T-helper 2 cell treated with Interferon-gamma antibody and Interleukin-4, amounts not matched to agents 100 ng/mL and 5 ng/mL, for 36 hours (primary cell): ENCODE measurements around the gene FOXP1. TPM values are rescaled to one million over a fixed set of nuclear protein-coding genes. Genes with fewer than 3 reads are reported as not detected.

Experiments
- intact Hi-C: fragments of 100-400 bp; cut with micrococcal nuclease; formaldehyde crosslinking; loops from one replicate; pipeline ENCODE4 v1.15.1; 2023
- total RNA-seq: library from RNA; stranded (reverse); gene quantifications from 2 replicates; pipeline ENCODE4 v1.2.3, GENCODE V29; 2022

The FOXP1 gene
- total RNA-seq, 1 donor from 2014 or later: 113 TPM

GRCh38 chr3:71456156-71456555 lies 127.4 kb downstream of the FOXP1 start:
- intact Hi-C loops: loop anchor here (1.0 to 2.0 kb wide), 2 partner anchors 31 to 57 kb away; no protein-coding TSS in a partner anchor

- intact Hi-C loops: loop anchor here (1.0 to 2.0 kb wide), 2 partner anchors 10 to 130 kb away; no protein-coding TSS in a partner anchor
Measured at GRCh38 chr3:71454512-71455403, 128.8 kb downstream of the FOXP1 start.

GRCh38 chr3:71453822-71454511 lies 129.6 kb downstream of the FOXP1 start:
- intact Hi-C loops: loop anchor here (2.0 kb wide), 1 partner anchor 131 kb away; no protein-coding TSS in a partner anchor

- intact Hi-C loops: no loop called here
Measured at GRCh38 chr3:71453319-71453718, 130.2 kb downstream of the FOXP1 start.

- intact Hi-C loops: no loop called here
Measured at GRCh38 chr3:71451812-71452211, 131.7 kb downstream of the FOXP1 start.

GRCh38 chr3:71451060-71451459 lies 132.5 kb downstream of the FOXP1 start:
- intact Hi-C loops: no loop called here

- intact Hi-C loops: no loop called here
Measured at GRCh38 chr3:71450162-71450561, 133.4 kb downstream of the FOXP1 start.

- intact Hi-C loops: no loop called here
Measured at GRCh38 chr3:71447803-71448202, 135.7 kb downstream of the FOXP1 start.

- intact Hi-C loops: no loop called here
Measured at GRCh38 chr3:71447197-71447596, 136.3 kb downstream of the FOXP1 start.

GRCh38 chr3:71446734-71447133 lies 136.8 kb downstream of the FOXP1 start:
- intact Hi-C loops: no loop called here

GRCh38 chr3:71446260-71446659 lies 137.3 kb downstream of the FOXP1 start:
- intact Hi-C loops: no loop called here

GRCh38 chr3:71444861-71445259 lies 138.7 kb downstream of the FOXP1 start:
- intact Hi-C loops: loop anchor here (1.0 to 5.0 kb wide), 11 partner anchors 10 to 438 kb away; no protein-coding TSS in a partner anchor

GRCh38 chr3:71444028-71444860 lies 139.3 kb downstream of the FOXP1 start:
- intact Hi-C loops: loop anchor here (1.0 to 5.0 kb wide), 11 partner anchors 11 to 437 kb away; no protein-coding TSS in a partner anchor

- intact Hi-C loops: loop anchor here (5.0 kb wide), 3 partner anchors 141 to 436 kb away; no protein-coding TSS in a partner anchor
Measured at GRCh38 chr3:71443332-71443731, 140.2 kb downstream of the FOXP1 start.

GRCh38 chr3:71442652-71443042 lies 140.9 kb downstream of the FOXP1 start:
- intact Hi-C loops: loop anchor here (5.0 kb wide), 3 partner anchors 140 to 435 kb away; no protein-coding TSS in a partner anchor

GRCh38 chr3:71441925-71442651 lies 141.4 kb downstream of the FOXP1 start:
- intact Hi-C loops: loop anchor here (5.0 kb wide), 3 partner anchors 140 to 435 kb away; no protein-coding TSS in a partner anchor

- intact Hi-C loops: loop anchor here (5.0 kb wide), 3 partner anchors 139 to 434 kb away; no protein-coding TSS in a partner anchor
Measured at GRCh38 chr3:71441217-71441924, 142.2 kb downstream of the FOXP1 start.

GRCh38 chr3:71438904-71439303 lies 144.6 kb downstream of the FOXP1 start:
- intact Hi-C loops: no loop called here

GRCh38 chr3:71438071-71438685 lies 145.3 kb downstream of the FOXP1 start:
- intact Hi-C loops: no loop called here
